NCI-H2107 treated with DMSO at 0.1 percent for 48 hours (cell line): ENCODE measurements around the gene ATG5.

Experiments used
- DNase-seq: peaks from one replicate; lab custom pipeline; 2025; ENCODE audit not compliant: unreplicated experiment; lab: John Stamatoyannopoulos, UW

Gene ATG5

DNA sequence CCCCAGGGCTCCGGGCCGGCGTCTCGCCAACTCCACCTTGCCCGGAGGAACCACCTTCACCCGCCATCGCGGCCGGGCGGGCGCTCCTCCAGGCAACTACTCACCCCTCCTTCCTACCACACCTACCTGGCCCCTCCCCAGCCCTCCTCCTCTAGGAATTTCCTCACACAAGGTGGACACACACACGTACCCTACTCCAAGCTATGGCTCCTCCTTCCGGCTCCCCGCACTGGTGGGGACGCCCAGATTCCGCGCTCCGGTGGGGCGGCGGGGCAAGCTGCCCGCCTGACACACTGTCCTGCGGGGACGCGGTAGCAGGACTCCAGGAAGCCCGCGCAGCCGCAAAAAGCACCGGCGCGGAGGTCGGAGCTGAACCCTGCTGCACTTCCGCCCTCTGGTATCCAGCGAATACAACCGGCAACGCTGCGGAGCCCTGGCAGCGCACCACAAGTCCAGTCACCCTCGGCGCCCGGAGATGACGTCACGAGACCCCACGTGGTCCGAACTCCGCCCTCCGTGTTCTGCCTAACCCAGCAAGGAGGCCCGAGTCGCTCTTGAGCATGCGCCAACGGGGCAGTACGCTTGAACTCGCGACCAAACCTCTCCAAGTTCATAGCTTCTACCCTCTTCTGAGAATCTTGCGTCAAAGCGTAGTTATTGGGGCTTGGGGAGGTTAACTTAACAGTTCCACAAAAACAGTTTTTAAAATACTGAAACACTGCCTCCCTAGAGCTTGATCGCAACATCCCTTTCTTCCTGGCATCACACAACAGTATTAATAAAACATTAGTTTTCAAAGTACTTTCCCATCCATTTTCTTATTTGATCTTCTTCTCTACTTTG is at the start of gene ATG5:
Gene ATG5, minus strand, starts transcription at position 425 of the 843 bp plus-strand sequence. CDS start 9,552 bp downstream, outside the sequence.
- peak; percentile 93 for DNase-seq

DNA sequence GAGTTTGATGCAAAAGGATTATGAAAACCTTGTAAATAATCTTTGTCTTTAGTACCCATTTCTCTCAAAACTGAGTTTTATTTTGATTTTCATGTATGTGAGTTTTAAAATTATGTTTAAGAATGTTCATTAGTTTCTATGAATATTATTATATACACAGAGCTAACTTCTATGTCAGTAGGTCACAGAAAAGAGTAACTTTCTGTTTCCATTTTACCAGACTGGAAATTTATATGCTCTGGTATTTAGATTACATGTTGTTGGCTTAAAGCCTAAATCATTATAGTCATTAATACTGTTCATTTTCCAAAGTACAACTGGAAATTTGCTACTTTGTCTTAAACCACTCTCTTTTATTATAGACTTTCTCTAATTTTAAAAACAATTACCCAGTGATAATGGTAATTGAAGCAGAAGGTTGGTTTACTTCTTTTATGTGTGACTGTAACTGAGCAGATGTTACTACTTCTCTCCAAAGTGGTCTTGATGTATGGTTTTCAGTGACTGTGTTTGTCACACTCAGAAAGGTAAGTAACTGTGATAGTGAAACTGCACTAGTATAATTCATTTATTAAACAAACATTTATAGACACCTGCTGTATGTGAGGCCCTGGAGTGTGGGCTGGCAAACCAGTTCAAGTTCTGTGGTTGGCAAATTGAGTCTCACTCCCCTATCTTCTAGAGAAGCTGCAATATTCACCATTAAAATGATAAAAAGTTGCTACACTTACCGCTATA is 48.1 kb upstream of the ATG5 start:
- DNase-seq: peak; percentile 2

DNA sequence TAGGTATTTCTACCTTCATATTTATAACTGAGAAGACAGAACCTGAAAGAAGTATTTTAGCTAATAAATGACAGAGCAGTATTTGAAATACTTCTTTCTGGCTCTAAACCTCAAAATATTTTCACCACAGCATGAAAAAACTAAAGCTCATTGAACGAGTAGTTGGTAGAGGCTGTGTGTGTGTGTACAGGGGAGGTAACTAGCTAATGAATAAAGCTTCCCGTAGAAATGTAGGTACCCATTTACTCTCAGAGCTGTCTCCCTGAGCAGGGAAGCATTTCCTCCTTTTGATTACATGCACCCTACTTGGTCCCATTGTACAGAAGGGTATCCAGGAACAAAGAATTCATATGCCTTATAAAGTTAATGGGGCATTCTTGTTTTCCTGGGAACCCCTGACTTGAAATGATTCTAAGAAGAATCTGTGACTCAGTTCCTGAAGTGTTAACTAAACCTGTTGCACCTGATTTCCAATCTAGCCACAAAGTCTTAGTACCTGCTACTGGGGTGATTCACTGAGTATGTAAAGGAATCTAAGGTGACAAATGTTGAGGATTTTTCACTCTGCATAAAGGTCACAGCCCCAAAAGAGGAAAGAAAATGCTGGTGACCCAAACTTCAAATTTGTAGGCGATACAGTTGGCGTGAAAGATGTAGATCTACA is 47.4 kb upstream of the ATG5 start:
- no peak for DNase-seq

DNA sequence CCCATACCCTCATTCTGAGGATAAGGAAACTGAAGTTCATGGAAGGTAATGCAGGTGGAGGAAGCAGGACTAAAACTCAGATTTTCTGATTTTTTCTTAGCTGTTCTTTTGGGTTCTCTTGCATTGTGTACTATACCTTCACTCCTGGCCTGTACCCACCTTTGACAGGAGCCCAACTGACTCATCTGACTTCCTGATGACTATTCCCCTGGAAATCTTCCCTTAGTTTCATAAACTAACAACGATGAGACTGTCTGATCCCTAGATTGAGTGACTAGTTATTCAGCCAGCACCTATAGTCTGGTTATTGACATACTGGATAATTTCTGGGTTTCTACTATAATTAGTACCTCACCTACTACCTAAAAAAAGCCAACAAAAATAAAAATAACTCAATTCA is 45.1 kb upstream of the ATG5 start:
- no peak for DNase-seq

DNA sequence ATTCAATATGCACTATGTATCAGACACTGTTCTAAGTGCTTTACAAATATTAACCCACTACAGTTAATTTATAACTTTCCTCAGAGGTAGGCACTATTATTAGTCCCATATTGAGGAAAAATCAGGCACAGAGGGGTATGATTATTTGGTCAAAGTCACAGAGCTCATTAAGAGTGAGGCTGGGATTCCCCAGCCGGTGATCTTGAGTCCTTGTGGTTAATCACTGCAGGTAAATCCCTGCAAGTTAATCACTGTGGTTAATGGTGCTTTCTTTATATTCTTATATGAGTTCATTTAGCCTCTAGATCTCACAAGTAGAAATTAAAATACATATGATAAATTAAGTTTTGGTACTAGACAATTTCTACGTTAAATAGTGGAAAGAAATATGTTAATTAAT is 44.2 kb upstream of the ATG5 start:
- no peak for DNase-seq

DNA sequence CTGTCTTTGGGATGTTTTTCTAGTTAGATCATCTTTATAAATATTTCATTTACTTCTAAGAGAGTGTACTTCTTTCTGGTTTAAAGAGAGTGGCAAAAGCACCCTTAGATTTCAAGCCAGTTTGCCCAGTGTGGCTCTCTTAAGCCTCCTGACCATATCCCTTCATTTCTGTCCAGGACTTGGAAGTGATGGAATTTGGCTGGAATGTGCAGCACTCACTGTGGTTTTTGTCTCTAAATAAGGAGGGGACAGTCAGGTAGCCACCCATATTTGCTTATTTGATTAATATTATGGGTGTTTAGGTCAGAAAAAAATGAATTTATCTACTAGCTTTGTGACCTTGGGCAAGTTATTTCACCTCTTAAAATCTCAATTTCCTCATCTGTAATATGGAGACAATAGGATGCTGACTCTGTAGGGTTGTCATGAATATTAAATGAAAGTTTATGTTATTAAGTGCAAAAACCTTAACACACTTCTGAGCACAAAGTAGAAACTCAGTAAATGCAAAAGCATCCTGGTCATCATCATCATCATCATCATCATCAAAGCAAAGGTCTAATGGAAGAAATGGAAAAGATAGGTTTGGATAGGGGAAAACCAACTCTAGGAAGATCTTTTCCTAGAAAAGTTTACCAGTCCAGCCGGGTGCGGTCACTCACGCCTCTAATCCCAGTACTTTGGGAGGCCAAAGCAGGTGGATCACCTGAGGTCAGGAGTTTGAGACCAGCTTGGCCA is 38.0 kb upstream of the ATG5 start:
- no peak for DNase-seq

- peak; percentile 21 for DNase-seq
Measured at GRCh38 chr6:106360989-106361430, 35.5 kb upstream of the ATG5 start.

- DNase-seq: peak; percentile 62
Measured at GRCh38 chr6:106360410-106360988, 34.9 kb upstream of the ATG5 start, which contains the start of gene CRYBG1. Gene CRYBG1 (plus strand): TSS chr6:106360717. CDS start chr6:106360909, 192 bp downstream.

DNA sequence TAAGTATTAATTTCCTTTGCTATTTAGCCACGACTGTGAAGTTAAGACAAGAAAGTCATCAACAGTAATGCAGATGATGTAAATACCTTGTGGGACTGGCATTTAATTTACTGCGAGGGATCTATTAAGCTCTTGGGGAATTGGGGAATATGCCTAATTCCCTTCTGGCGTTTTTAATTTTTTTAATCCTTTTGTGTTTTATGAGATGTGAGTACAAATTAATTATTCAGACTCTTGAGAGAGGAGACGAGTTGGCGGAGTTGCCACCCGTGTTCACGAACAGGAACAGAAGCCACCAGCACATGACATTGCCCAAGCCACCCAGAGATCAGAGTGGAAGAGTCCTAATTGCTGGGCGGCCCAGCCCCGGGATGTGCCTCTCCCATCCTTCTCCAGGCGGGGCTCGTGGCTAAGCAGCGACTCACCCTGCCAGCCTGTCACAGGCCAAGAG is 34.4 kb upstream of the ATG5 start:
- no peak for DNase-seq

GRCh38 chr6:106356378-106356777 is 30.8 kb upstream of the ATG5 start:
- DNase-seq: no peak

DNA sequence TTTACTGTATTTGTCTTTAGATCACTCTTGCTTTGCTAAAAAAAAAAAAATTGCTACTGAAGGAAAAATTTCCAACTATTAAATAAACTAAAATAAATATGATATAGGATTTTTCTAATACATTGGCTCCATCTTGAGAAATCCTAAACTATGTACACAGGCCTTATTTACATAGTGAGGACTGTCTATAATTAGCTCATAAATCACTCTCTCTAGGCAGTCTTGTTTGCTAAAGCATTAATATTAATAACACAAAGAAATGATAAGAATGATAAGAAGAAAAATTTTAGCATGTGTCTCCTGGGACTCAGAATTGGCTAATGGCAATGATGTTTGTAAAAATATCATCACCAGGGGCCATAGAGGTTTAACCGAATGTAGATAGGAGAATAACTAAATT is 21.7 kb upstream of the ATG5 start:
- DNase-seq: no peak

GRCh38 chr6:106339334-106340029 is 13.9 kb upstream of the ATG5 start:
- peak; percentile 61 for DNase-seq

GRCh38 chr6:106334646-106335448 is 9.3 kb upstream of the ATG5 start:
- peak; percentile 39 for DNase-seq

DNA sequence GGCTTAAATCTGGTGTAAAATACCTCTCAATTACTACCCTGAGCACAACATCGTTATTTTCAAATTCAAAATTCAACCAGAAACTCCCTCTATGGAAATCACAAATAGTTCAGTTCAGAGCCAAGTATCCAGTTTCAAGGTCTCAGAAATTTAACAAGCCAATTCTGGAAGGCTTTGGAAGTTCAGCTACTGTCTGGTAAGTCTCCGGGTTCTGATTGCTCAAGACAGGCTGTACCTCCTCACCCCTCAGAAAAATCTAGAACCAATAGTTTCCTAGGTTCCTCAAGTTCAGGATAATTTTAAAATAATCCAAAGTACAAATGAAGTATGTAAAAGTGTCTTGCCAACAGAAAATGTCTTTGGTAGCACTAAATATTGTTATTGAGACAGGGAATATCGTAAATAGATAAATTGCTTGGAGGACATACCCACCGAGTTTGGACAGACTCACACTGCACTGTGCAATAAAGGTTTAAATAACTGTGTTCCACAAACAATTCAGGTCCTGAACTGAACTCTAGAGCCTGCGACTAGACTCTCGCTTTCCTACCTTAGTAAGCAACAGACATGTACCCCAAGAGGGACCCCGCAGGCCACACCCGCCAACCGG is 729 bp downstream of the ATG5 start:
- no peak for DNase-seq

DNA sequence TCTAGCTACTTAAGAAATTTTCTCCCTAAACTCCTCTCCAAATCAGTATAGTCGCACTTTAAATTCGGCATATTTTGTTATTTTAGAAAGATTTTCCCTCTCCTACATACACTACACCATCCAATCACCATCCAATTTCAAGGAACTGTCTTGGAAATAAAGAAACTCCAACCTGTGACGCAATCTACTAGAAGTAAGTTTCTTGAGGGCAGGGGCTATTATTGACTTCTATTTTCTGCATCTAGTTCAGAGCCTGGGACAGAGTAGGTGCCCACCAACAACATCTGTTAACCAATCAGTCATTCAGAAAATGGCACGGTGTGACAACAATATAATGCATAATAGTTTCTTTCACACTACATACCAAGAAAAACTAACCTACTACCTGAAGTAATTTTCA is 3.6 kb downstream of the ATG5 start:
- no peak for DNase-seq

DNA sequence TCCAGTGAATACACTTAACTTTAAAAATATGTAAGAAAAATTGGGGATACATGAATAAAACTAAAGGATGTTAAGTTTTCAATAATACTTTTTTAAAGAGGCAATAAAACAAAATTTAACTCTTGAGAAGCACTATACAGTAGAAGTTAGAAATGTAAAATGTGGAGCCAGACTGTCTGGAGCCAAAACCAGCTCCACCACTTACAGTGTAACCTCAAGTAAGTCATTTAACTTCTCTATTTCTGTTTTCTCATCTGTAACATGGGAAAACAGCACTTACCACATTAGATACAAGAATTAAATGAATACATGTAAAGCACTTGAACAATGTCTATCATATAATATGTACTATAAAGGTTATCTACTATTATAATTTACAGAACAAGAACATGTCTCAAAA is 6.7 kb downstream of the ATG5 start:
- DNase-seq: no peak

GRCh38 chr6:106318061-106318460 is 7.5 kb downstream of the ATG5 start:
- no peak for DNase-seq

GRCh38 chr6:106316375-106316766 is 9.2 kb downstream of the ATG5 start:
- no peak for DNase-seq
